H9 (cell line): Measurements from ENCODE around the gene ADA. TPM values are rescaled to one million over a fixed set of nuclear protein-coding genes. Genes with fewer than 3 reads are reported as not detected.
A peak's percentile ranks its signal among the peaks of the same experiment; 100 is the strongest.

Source experiments
- DNase-seq: peaks from one replicate; pipeline ENCODE4 v3.0.0-alpha.2; 2017
- H2AFZ ChIP-seq: one replicate; pipeline ENCODE4 v1.6.1; 2013; ENCODE audit warnings: mild to moderate bottlenecking, low read length, control low read depth, moderate library complexity
- H2AK5ac ChIP-seq: 2 replicates; pipeline ENCODE4 v1.6.1; 2013; ENCODE audit warnings: low read length, control low read depth, mixed read lengths; ENCODE audit not compliant: insufficient read length
- H2BK120ac ChIP-seq: one replicate; pipeline ENCODE4 v1.6.1; 2013; ENCODE audit warnings: low read depth, mild to moderate bottlenecking, low read length, control low read depth, inconsistent platforms; ENCODE audit not compliant: poor library complexity, severe bottlenecking
- H2BK12ac ChIP-seq: 2 replicates; pipeline ENCODE4 v1.6.1; 2013; ENCODE audit warnings: low read length, control low read depth, mixed read lengths, low read depth; ENCODE audit not compliant: insufficient read length
- H2BK15ac ChIP-seq: 2 replicates; pipeline ENCODE4 v1.6.1; 2013; ENCODE audit warnings: low read depth, low read length, control low read depth
- H2BK20ac ChIP-seq: one replicate; pipeline ENCODE4 v1.6.1; 2013; ENCODE audit warnings: low read depth, mild to moderate bottlenecking, low read length, control low read depth, inconsistent platforms; ENCODE audit not compliant: poor library complexity, severe bottlenecking
- H2BK5ac ChIP-seq: 2 replicates; pipeline ENCODE4 v1.6.1; 2013; ENCODE audit warnings: low read length, control low read depth, mixed read lengths; ENCODE audit not compliant: insufficient read length
- H3K14ac ChIP-seq: 2 replicates; pipeline ENCODE4 v1.6.1; 2013; ENCODE audit warnings: low read length, control low read depth; ENCODE audit not compliant: insufficient read depth
- H3K18ac ChIP-seq: 2 replicates; pipeline ENCODE4 v1.6.1; 2013; ENCODE audit warnings: low read depth, mild to moderate bottlenecking, mixed read lengths, low read length, control low read depth; ENCODE audit not compliant: insufficient read length
- H3K23ac ChIP-seq: 2 replicates; pipeline ENCODE4 v1.6.1; 2013; ENCODE audit warnings: low read length, control low read depth, mixed read lengths, low read depth; ENCODE audit not compliant: insufficient read length
- H3K23me2 ChIP-seq: 2 replicates; pipeline ENCODE4 v1.6.1; 2013; ENCODE audit warnings: low read depth, mild to moderate bottlenecking, mixed read lengths, low read length, control low read depth; ENCODE audit not compliant: insufficient read length, poor library complexity, severe bottlenecking
- H3K27ac ChIP-seq: 2 replicates; pipeline ENCODE4 v1.5.1; 2013; ENCODE audit warnings: low read length, control low read depth, mixed read lengths, low read depth; ENCODE audit not compliant: insufficient read length
- H3K27me3 ChIP-seq: 2 replicates; pipeline ENCODE4 v1.6.1; 2013; ENCODE audit warnings: low read length, control low read depth, inconsistent platforms; ENCODE audit not compliant: insufficient read depth
- H3K4ac ChIP-seq: 2 replicates; pipeline ENCODE4 v1.6.1; 2013; ENCODE audit warnings: low read depth, mild to moderate bottlenecking, control low read depth, inconsistent platforms, low read length, moderate library complexity
- H3K4me1 ChIP-seq: 2 replicates; pipeline ENCODE4 v1.6.1; 2013; ENCODE audit warnings: low read length, control low read depth, inconsistent platforms; ENCODE audit not compliant: insufficient read depth
- H3K4me2 ChIP-seq: 2 replicates; pipeline ENCODE4 v1.6.1; 2013; ENCODE audit warnings: low read length, control low read depth, mixed read lengths; ENCODE audit not compliant: insufficient read length, insufficient read depth
- H3K56ac ChIP-seq: 2 replicates; pipeline ENCODE4 v1.6.1; 2013; ENCODE audit warnings: low read depth, mild to moderate bottlenecking, mixed read lengths, low read length, control low read depth; ENCODE audit not compliant: insufficient read length
- H3K79me1 ChIP-seq: 2 replicates; pipeline ENCODE4 v1.6.1; 2013; ENCODE audit warnings: low read depth, mild to moderate bottlenecking, moderate library complexity, low read length, control low read depth, inconsistent platforms; ENCODE audit not compliant: insufficient read depth, poor library complexity, severe bottlenecking
- H3K79me2 ChIP-seq: 2 replicates; pipeline ENCODE4 v1.6.1; 2013; ENCODE audit warnings: low read length, control low read depth, inconsistent platforms; ENCODE audit not compliant: insufficient read depth
- H3K9ac ChIP-seq: 2 replicates; pipeline ENCODE4 v1.6.1; 2013; ENCODE audit warnings: low read length, control low read depth, mixed read lengths; ENCODE audit not compliant: insufficient read length; ENCODE audit errors: extremely low read depth
- H3K9me3 ChIP-seq: one replicate; pipeline ENCODE4 v1.6.1; 2013; ENCODE audit warnings: low read depth, low read length, inconsistent platforms; ENCODE audit not compliant: control insufficient read depth
- H3T11ph ChIP-seq: one replicate; pipeline ENCODE4 v1.6.1; 2013; ENCODE audit warnings: mild to moderate bottlenecking, low read length, control low read depth, inconsistent platforms
- H4K20me1 ChIP-seq: one replicate; pipeline ENCODE4 v1.6.1; 2013; ENCODE audit not compliant: control insufficient read depth, insufficient read length, insufficient read depth
- H4K5ac ChIP-seq: 2 replicates; pipeline ENCODE4 v1.6.1; 2013; ENCODE audit warnings: low read depth, mild to moderate bottlenecking, mixed read lengths, low read length, control low read depth; ENCODE audit not compliant: insufficient read length
- H4K8ac ChIP-seq: replicated peaks from 2 replicates; pipeline ENCODE4 v1.6.1; 2013; ENCODE audit warnings: low read length, control low read depth, mixed read lengths, low read depth; ENCODE audit not compliant: insufficient read length
- H4K91ac ChIP-seq: 2 replicates; pipeline ENCODE4 v1.6.1; 2013; ENCODE audit warnings: low read depth, mild to moderate bottlenecking, moderate library complexity, mixed read lengths, low read length, control low read depth; ENCODE audit not compliant: insufficient read length
- H3K27ac Mint-ChIP-seq, 3 experiments: 2 replicates in 2 of 3; 3 replicates in 1 of 3; pipeline ENCODE4 v1.8.0; 2020 to 2021; ENCODE audit warnings: mixed read lengths in 3 of 3, mild to moderate bottlenecking in 1 of 3, moderate library complexity in 1 of 3
- H3K27me3 Mint-ChIP-seq: 2 replicates; pipeline ENCODE4 v1.8.0; 2021; ENCODE audit warnings: low read depth, mild to moderate bottlenecking, moderate library complexity, mixed read lengths
- H3K36me3 Mint-ChIP-seq, 3 experiments: 2 replicates in 2 of 3; 3 replicates in 1 of 3; pipeline ENCODE4 v1.8.0; 2020 to 2021; ENCODE audit warnings: low read depth in 3 of 3, mixed read lengths in 3 of 3; ENCODE audit not compliant: insufficient read depth in 1 of 3
- H3K4me1 Mint-ChIP-seq, 2 experiments: 2 replicates each; pipeline ENCODE4 v1.8.0; 2020; ENCODE audit warnings: mixed read lengths in 2 of 2
- H3K4me3 Mint-ChIP-seq, 2 experiments: 2 replicates in 1 of 2; 3 replicates in 1 of 2; pipeline ENCODE4 v1.8.0; 2020 to 2021; ENCODE audit warnings: mild to moderate bottlenecking in 2 of 2, mixed read lengths in 2 of 2, moderate library complexity in 1 of 2
- H3K9me3 Mint-ChIP-seq, 2 experiments: 2 replicates in 1 of 2; 3 replicates in 1 of 2; pipeline ENCODE4 v1.8.0; 2020; ENCODE audit warnings: mild to moderate bottlenecking in 2 of 2, mixed read lengths in 2 of 2, moderate library complexity in 1 of 2
- WGBS: extraction: QIAGEN DNeasy Blood & Tissue Kit; methylation state at CpG from one replicate; pipeline ENCODE4 v1.1.7; 2013; ENCODE audit warnings: missing lambda C conversion rate, low lambda C conversion rate, mixed read lengths; ENCODE audit not compliant: insufficient read length; ENCODE audit errors: extremely low coverage; 5-methylcytosine and 5-hydroxymethylcytosine counted together
- total RNA-seq: library from RNA; stranded (reverse); gene quantifications from 2 replicates; pipeline ENCODE4 v1.2.1, GENCODE V29; 2021
- TF ChIP-seq, protein P1 (sequence below): fragments of 200-600 bp; sonication (generic); conservative IDR thresholded peaks from 3 replicates; pipeline ENCODE4 v1.8.0; 2021; ENCODE audit warnings: antibody characterized with exemption, mild to moderate bottlenecking

The ADA gene
- total RNA-seq, 1 experiment from 2014 or later = 22.0 TPM

DNA sequence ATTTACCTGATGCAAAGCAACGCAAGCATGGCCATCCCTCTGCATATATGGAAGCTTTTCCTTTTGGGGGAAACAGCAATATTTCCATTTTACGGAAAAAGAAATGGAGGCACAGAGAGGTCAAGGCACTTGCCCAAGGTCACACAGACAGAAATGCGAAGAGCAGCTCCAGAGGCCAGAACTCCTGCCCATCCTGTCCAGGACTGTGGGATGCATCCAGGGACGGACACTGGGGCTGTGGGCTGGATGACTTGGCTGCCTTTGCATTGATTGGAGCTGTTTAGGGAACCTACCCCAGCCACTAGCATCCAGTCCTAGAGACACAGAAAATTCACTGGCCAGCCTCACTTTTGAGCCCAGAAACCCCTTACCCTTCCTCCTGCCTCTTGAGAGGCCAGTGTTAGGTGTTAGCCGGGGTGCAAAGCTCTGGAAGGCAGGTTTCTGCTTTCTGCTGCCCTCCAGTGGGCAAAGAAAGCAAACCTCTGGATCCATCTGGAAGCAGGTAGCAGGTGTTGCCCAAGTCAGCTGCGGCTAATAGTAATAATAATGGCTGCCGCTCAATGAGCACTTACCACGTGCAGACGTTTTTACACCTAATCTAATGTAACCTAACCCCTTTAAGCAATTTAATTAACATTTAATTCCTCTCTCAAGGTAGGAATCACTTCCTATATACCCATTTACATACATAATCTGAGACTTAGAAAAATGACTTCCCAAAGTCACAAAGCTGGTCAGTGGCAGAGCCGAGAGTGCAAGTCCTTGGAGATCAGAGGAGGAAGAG lies 32.0 kb upstream of the ADA start:
- no CpG with 5 or more reads among the region's 10 CpGs for WGBS
- peak; percentile 88 for DNase-seq
- no peak overlapping the region; a peak in 1 of 5 replicates for H3K4me3 Mint-ChIP-seq

More for the DNA sequence above, 32.0 kb upstream of the ADA start:
- no peaks in the 10 kb centered on the region for H3K4me1 ChIP-seq
- no peak overlapping the region for H4K5ac ChIP-seq
- H3K14ac ChIP-seq = no peak overlapping the region
- H3K18ac ChIP-seq = no peak overlapping the region
- no peak overlapping the region for H2AK5ac ChIP-seq
- TF ChIP-seq, protein P1, sequence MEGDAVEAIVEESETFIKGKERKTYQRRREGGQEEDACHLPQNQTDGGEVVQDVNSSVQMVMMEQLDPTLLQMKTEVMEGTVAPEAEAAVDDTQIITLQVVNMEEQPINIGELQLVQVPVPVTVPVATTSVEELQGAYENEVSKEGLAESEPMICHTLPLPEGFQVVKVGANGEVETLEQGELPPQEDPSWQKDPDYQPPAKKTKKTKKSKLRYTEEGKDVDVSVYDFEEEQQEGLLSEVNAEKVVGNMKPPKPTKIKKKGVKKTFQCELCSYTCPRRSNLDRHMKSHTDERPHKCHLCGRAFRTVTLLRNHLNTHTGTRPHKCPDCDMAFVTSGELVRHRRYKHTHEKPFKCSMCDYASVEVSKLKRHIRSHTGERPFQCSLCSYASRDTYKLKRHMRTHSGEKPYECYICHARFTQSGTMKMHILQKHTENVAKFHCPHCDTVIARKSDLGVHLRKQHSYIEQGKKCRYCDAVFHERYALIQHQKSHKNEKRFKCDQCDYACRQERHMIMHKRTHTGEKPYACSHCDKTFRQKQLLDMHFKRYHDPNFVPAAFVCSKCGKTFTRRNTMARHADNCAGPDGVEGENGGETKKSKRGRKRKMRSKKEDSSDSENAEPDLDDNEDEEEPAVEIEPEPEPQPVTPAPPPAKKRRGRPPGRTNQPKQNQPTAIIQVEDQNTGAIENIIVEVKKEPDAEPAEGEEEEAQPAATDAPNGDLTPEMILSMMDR = peak; percentile 77
- no peak overlapping the region for H2BK120ac ChIP-seq
- H2BK15ac ChIP-seq = no peak overlapping the region
- H4K20me1 ChIP-seq = no peaks in the 10 kb centered on the region
- H4K8ac ChIP-seq = no peak overlapping the region
- no peaks in the 10 kb centered on the region for H3K27me3 ChIP-seq
- H3K56ac ChIP-seq = no peak overlapping the region
- no peak overlapping the region for H2BK20ac ChIP-seq
- H3K9me3 Mint-ChIP-seq = peaks cover 0 to 4% of the 10 kb centered on the region in 2 experiments; a peak in 1 of 5 replicates
- H3K9me3 ChIP-seq = no peaks in the 10 kb centered on the region
- peaks cover 21 to 22% of the 10 kb centered on the region in 2 experiments for H3K4me1 Mint-ChIP-seq
- no peak overlapping the region for H3T11ph ChIP-seq
- no peak overlapping the region for H2BK5ac ChIP-seq
- H3K27me3 Mint-ChIP-seq = peaks cover 11% of the 10 kb centered on the region
- H3K27ac ChIP-seq = no peak overlapping the region
- H3K79me2 ChIP-seq = no peaks in the 10 kb centered on the region
- no peaks in the 10 kb centered on the region for H3K79me1 ChIP-seq
- H3K36me3 Mint-ChIP-seq = no peaks in the 10 kb centered on the region
- no peak overlapping the region for H2BK12ac ChIP-seq
- H2AFZ ChIP-seq = no peak overlapping the region
- no peak overlapping the region for H4K91ac ChIP-seq
- peak overlapping the region in 1 of 3 experiments; percentile 75; a peak in 2 of 7 replicates for H3K27ac Mint-ChIP-seq
- H3K4ac ChIP-seq = no peak overlapping the region
- H3K4me2 ChIP-seq = no peak overlapping the region
- no peak overlapping the region for H3K9ac ChIP-seq
- H3K23me2 ChIP-seq = no peaks in the 10 kb centered on the region
- H3K23ac ChIP-seq = no peak overlapping the region
